Heart right ventricle (tissue), 16 donors: Measurements from ENCODE around the gene KANSL3. TPM values are rescaled to one million over a fixed set of nuclear protein-coding genes. Genes with fewer than 3 reads are reported as not detected.

Experiments used
- ATAC-seq, 8 donors: fragments of 200-7000 bp; cut with Tn5 transposase; one replicate each; pipeline ENCODE4 v1.9.1; 2020; ENCODE audit warnings: mild to moderate bottlenecking in 8 of 8, moderate library complexity in 8 of 8, moderate number of reproducible peaks in 1 of 8
- DNase-seq, 2 donors: peaks; one replicate each; pipeline ENCODE4 v3.0.0-alpha.2; 2020
- H3K27ac ChIP-seq, 10 donors: fragments of 200-600 bp; sonication (generic) in 2 of 10; one replicate each; pipeline versions ENCODE4 v1.5.0 to v1.8.0; 2020 to 2022; ENCODE audit warnings: mild to moderate bottlenecking in 3 of 10
- H3K27me3 ChIP-seq, 7 donors: fragments of 200-600 bp; one replicate each; pipeline ENCODE4 v1.8.0; 2021 to 2022; ENCODE audit warnings: mild to moderate bottlenecking in 2 of 7
- H3K36me3 ChIP-seq, 9 donors: fragments of 200-600 bp; sonication (generic) in 1 of 9; one replicate each; pipeline versions ENCODE4 v1.5.0 to v1.8.0; 2020 to 2022; ENCODE audit warnings: mild to moderate bottlenecking in 2 of 9
- H3K4me1 ChIP-seq, 9 donors: fragments of 200-600 bp; sonication (generic) in 1 of 9; one replicate each; pipeline versions ENCODE4 v1.5.0 to v1.8.0; 2020 to 2022; ENCODE audit warnings: mild to moderate bottlenecking in 4 of 9
- H3K4me3 ChIP-seq, 10 donors: fragments of 200-600 bp; sonication (generic) in 2 of 10; one replicate each; pipeline versions ENCODE4 v1.5.0 to v1.8.0; 2020 to 2022; ENCODE audit warnings: mild to moderate bottlenecking in 7 of 10, moderate library complexity in 2 of 10
- H3K9me3 ChIP-seq, 11 donors: fragments of 200-600 bp in 10 of 11; sonication (generic) in 2 of 11; one replicate each; pipeline versions ENCODE4 v1.5.0 to v1.8.0; 2013 to 2022; ENCODE audit warnings: mild to moderate bottlenecking in 2 of 11, control low read depth in 1 of 11, moderate library complexity in 1 of 11
- WGBS, 2 donors: extraction: QIAGEN DNeasy Blood & Tissue Kit; methylation state at CpG; one replicate each; pipeline ENCODE4 v1.1.7; 2013; ENCODE audit warnings: inconsistent platforms in 1 of 2; 5-methylcytosine and 5-hydroxymethylcytosine counted together
- intact Hi-C, 10 donors: fragments of 100-400 bp; cut with DNase I; formaldehyde crosslinking; loops; one replicate each; pipeline versions ENCODE4 v1.11.1 to v1.14.2; 2022
- polyA plus RNA-seq, 2 donors: library from polyadenylated mRNA; stranded (reverse); fragments of 200-250 nt; gene quantifications; one replicate each; pipeline ENCODE4 v1.2.3, GENCODE V29; 2013
- total RNA-seq, 10 donors: library from RNA; stranded (reverse); fragmentation: NEBNext Ultra II Directional in 3 of 10; extraction: Animal tissue kit (Norgen Biotek cat#: 25700) in 3 of 10; gene quantifications; one replicate each; pipeline versions ENCODE4 v1.2.1 to v1.2.4, GENCODE V29; 2021 to 2023
- TF ChIP-seq, protein P1 (sequence below), 9 donors: fragments of 200-600 bp; sonication (generic) in 2 of 9; IDR thresholded peaks; one replicate each; pipeline versions ENCODE4 v1.5.0 to v1.8.0; 2021 to 2022; ENCODE audit warnings: antibody characterized with exemption in 9 of 9, mild to moderate bottlenecking in 5 of 9, moderate library complexity in 1 of 9
- donor health status: Arrhythmogenic right ventricular cardiomyopathy.
- donor health status: ischemic (EF 13 %, LVEDD 7.1; RV severe dilation, severe dysfunction).
- donor health status: healthy with polysubstance abuse.
- donor health status: DM: no; HTN: yes; CAD: no.
- donor health status: DM: no; HTN: no; CAD: no.
- donor health status: ischemic (EF 25% LVEDD 6.9; RV normal size, moderate dysfunction).
- donor health status: ischemic (EF 25% LVEDD 5.7; RV mildly dilated, moderate dysfunction).
- donor health status: healthy.
- donor health status: DM: yes; HTN: yes; CAD: no.
- donor health status: Ischemic cardiomyopathy.
- donor health status: ischemic (EF 35%, LVEDD 5.7; RV mildly dilated, moderate dysfunction).
- donor health status: nonischemic (EF 11% LVEDD 7.7; RV severe dilation, severe dysfunction).
- donor health status: DM: yes; HTN: yes; CAD: no.
- donor health status: PGD.
- donor health status: ischemic (EF 29% LVEDD 5.4; RV normal size, mild dysfunction).
- donor health status: nonischemic (EF 23%, LVEDD 6.1; RV moderate dilation, normal function).

Gene KANSL3
- total and polyA plus RNA-seq, 12 donors, result 12.5 to 38.1 (median 30.4) TPM

DNA sequence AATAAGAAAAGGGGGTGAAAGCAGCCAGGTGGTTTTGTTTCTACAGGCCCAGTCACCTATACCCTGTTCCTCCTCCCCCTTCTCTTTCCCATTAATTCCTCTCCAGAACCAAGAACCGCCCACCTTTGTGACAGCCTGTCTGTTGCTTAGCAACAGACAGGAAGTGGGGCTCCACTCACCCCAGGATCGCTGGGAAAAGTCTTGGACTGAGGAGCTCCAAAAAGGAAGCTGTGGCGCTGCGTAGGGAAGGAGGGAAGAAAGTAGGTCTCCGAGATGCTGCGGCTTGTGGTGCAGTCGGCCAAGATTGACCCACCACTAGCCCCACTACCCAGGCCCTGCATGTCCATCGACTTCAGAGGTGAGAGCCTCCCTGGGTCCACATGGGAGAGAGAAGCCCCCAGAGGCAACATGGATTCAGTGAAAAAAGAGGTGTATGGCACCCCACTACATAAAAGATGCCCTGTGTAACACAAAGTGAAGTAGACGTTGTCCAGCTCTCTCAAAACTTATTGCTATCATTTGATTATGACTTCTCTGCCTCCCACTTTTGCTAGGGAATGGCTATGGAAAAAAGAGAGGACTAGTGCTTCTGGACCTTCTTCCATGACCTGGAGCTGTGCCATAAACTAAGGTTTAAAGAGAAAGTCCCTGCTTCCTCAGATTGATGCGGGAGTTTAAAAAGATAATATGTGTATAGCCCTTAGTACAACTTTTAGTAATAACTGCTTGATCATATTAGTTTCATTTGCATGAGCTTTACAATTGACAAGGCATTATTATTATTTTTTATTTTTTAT is 4.7 kb upstream of the KANSL3 start, which contains the start of gene FER1L5:
Gene FER1L5, plus strand, starts transcription at position 201 of the 797 bp plus-strand sequence. Its CDS starts 73 bp downstream, at position 274.
- no peak for ATAC-seq
- Histone ChIP-seq H3K27ac (peak within 1 kb of the TSS in 8 of 10 donors; percentile 39 to 70 (median 56)), H3K27me3 (no peaks in the 10 kb centered on the region), H3K4me1 (peaks cover 0 to 16% (median 4%) of the 10 kb centered on the region in 9 donors), H3K36me3 (no peaks in the 10 kb centered on the region), H3K4me3 (peak within 1 kb of the TSS in 7 of 10 donors; percentile 19 to 49 (median 39)), H3K9me3 (no peaks in the 10 kb centered on the region)
- 33% methylated on average over 10 of the region's 10 CpGs for WGBS, 2 donors
- peak in 1 of 2 donors; percentile 54 for DNase-seq
- intact Hi-C loops, result no loop called here
- TF ChIP-seq, protein P1, sequence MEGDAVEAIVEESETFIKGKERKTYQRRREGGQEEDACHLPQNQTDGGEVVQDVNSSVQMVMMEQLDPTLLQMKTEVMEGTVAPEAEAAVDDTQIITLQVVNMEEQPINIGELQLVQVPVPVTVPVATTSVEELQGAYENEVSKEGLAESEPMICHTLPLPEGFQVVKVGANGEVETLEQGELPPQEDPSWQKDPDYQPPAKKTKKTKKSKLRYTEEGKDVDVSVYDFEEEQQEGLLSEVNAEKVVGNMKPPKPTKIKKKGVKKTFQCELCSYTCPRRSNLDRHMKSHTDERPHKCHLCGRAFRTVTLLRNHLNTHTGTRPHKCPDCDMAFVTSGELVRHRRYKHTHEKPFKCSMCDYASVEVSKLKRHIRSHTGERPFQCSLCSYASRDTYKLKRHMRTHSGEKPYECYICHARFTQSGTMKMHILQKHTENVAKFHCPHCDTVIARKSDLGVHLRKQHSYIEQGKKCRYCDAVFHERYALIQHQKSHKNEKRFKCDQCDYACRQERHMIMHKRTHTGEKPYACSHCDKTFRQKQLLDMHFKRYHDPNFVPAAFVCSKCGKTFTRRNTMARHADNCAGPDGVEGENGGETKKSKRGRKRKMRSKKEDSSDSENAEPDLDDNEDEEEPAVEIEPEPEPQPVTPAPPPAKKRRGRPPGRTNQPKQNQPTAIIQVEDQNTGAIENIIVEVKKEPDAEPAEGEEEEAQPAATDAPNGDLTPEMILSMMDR (IDR thresholded peaks at IDR 0.05), result no peak

DNA sequence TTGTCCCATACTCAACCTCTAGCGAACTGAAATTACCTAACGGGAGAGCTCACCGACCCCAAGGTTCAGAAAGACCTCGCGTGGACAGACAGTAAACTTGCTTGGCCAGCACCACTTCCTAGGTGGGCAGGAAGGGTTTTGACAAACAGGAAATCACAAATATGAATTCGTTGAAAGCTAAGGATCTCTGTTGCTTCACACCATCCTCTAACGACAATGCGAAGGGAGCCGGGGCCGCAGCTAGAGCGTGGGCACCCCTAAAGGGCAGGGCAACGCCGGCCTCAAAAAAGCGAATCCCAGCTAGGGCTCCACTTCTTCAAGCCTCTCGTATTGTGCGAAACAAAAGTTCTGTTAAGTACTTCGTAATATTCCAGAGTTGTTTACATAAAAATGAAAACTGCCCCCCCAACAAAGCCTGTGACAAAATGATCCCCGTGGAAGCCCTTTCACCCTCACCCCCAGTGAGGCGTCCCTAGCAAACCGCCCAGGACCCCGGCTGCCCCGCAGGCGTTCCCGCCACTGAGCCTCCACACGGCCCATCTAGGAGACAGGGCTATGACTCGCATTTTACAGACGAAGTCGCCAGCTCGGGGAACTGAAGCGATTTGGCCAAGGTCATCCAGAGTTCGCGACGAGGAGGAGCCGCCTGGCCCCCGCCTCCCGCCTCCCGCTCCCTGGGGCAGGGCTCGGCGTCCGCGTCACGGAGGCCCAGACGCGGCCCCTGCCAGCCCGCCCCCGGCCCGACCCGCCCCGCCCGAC is 548 bp downstream of the KANSL3 start:
- Histone ChIP-seq H3K27me3 (no peaks in the 10 kb centered on the region), H3K4me3 (peak overlapping the region; percentile 60 to 90 (median 74)), H3K36me3 (peaks cover 0 to 37% (median 11%) of the 10 kb centered on the region in 9 donors), H3K9me3 (no peaks in the 10 kb centered on the region), H3K4me1 (peaks cover 0 to 50% (median 38%) of the 10 kb centered on the region in 9 donors), H3K27ac (peak overlapping the region; percentile 88 to 98 (median 94))
- DNase-seq (peak; percentile 88 to 89), ATAC-seq (peak; percentile 91 to 95 (median 94))
- WGBS, 2 donors, result 0% methylated on average over 42 to 50 of the region's 50 CpGs
- intact Hi-C loops, result loop anchor here in 5 of 10 donors (1.0 to 10.0 kb wide), 10 partner anchors 100 to 327 kb away; partner anchors contain the start of genes CNNM4 (in 5 of the 5), ARID5A (in 2 of the 5), LMAN2L (in 2 of the 5) and ANKRD39 (in 1 of the 5)
- TF ChIP-seq, protein P1 (IDR thresholded peaks at IDR 0.05), result no peak

DNA sequence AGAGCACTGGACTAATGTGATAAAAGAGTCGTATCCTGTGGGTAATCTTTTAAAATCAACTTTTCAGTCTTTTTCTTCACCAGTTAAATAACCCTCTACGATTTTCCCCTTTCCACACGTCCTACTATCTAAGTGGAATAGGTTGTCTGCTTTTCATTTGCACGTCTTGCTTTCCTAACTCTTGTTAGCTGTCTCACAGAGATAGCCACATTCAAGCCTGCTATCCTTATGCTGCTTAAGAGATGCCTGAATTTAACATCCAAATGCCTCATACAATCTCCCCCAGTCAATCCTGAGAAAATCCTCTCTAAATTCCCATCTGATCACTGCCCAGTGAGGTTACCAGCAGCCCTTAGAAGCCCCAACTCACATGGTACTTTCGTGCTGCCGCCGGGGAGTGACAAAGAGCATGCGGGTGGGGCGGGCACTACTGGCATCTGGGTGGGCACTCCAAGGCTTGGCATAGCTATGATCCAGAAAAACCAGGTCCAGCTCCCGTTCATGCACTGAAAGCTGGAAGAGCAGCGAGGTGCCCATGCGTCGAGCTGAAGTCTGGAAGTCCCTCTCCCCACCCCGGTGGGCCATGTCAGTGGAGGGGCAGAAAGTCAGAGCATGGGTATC is 1.5 kb downstream of the KANSL3 start:
- intact Hi-C loops, result loop anchor here in 4 of 10 donors (5.0 to 10.0 kb wide), 8 partner anchors 101 to 328 kb away; partner anchors contain the start of genes CNNM4 (in 4 of the 4), ARID5A (in 2 of the 4), ANKRD39 (in 1 of the 4) and CNNM3 (in 1 of the 4)
- DNase-seq, result peak; percentile 23 to 31

More for the DNA sequence above, 1.5 kb downstream of the KANSL3 start:
- Histone ChIP-seq H3K4me1 (peaks cover 0 to 56% (median 45%) of the 10 kb centered on the region in 9 donors), H3K27ac (peak overlapping the region in 9 of 10 donors; percentile 88 to 98 (median 95)), H3K36me3 (peaks cover 0 to 46% (median 11%) of the 10 kb centered on the region in 9 donors), H3K4me3 (peak overlapping the region; percentile 60 to 90 (median 74)), H3K9me3 (no peaks in the 10 kb centered on the region), H3K27me3 (no peaks in the 10 kb centered on the region)
- TF ChIP-seq, protein P1 (IDR thresholded peaks at IDR 0.05), result no peak
- WGBS, 2 donors, result 22 to 38% methylated on average over 14 of the region's 14 CpGs
- peak in 5 of 8 donors; percentile 3 to 43 (median 32) for ATAC-seq
